HL-60 (cell line): ENCODE results near the gene PYGB.

Experiments used
- GABPA ChIP-seq: IDR thresholded peaks from 2 replicates; pipeline ENCODE4 v1.6.1; 2012; ENCODE audit warnings: low read depth
- POLR2AphosphoS5 ChIP-seq: IDR thresholded peaks from 2 replicates; pipeline ENCODE4 v1.6.1; 2012; ENCODE audit warnings: low read depth
- TF ChIP-seq, protein P1 (sequence below): IDR thresholded peaks from one replicate; pipeline ENCODE4 v1.5.1; 2011; ENCODE audit warnings: low read length, control low read depth, inconsistent platforms; ENCODE audit not compliant: insufficient read depth

DNA sequence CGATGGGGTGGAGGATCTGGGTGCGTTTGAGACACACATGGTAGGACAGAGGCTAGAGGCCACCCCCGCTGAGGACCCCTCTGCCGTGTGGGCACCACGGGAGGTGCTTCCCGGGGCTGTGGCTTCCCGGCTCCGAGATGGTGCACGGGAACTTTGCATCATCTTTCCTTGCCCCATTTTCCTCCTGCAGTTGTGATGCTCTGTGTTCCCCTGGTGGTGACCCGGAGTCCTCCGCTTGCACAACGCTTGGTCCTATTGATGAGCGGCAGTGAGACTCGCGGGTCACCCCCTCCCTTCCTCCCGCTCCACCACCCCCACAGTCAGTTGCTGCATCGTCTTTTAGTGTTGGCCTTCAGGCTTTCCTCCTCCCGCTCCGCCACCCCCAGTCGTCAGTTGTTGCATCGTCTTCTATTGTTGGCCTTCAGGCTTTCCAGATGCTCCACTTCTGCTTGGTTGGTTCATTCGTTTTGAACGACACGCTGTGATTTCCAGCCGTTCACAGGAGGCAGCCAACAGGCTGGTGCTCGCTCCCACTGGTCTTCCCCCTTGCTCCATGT lies 37.3 kb downstream of the PYGB start:
- TF ChIP-seq, protein P1, sequence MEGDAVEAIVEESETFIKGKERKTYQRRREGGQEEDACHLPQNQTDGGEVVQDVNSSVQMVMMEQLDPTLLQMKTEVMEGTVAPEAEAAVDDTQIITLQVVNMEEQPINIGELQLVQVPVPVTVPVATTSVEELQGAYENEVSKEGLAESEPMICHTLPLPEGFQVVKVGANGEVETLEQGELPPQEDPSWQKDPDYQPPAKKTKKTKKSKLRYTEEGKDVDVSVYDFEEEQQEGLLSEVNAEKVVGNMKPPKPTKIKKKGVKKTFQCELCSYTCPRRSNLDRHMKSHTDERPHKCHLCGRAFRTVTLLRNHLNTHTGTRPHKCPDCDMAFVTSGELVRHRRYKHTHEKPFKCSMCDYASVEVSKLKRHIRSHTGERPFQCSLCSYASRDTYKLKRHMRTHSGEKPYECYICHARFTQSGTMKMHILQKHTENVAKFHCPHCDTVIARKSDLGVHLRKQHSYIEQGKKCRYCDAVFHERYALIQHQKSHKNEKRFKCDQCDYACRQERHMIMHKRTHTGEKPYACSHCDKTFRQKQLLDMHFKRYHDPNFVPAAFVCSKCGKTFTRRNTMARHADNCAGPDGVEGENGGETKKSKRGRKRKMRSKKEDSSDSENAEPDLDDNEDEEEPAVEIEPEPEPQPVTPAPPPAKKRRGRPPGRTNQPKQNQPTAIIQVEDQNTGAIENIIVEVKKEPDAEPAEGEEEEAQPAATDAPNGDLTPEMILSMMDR, result no peak
- TF ChIP-seq POLR2AphosphoS5 (no peak), GABPA (no peak)
